HepG2 (cell line): ENCODE data around the gene MZF1. TPM values are rescaled to one million over a fixed set of nuclear protein-coding genes. Genes with fewer than 3 reads are reported as not detected.

ENCODE experiments used
- BRD4 ChIP-seq: sonication (generic); formaldehyde crosslinking; IDR thresholded peaks from 2 replicates; pipeline ENCODE4 v1.4.0; 2020; ENCODE audit warnings: missing genetic modification reagents
- DBP ChIP-seq: sonication (generic); formaldehyde crosslinking; IDR thresholded peaks from 2 replicates; pipeline ENCODE4 v1.4.0; 2020; ENCODE audit warnings: missing genetic modification reagents; ENCODE audit errors: not compliant biosample characterization
- DR1 ChIP-seq: sonication (generic); formaldehyde crosslinking; IDR thresholded peaks from 2 replicates; pipeline ENCODE4 v1.8.0; 2021; ENCODE audit warnings: mild to moderate bottlenecking, missing genetic modification reagents, inconsistent platforms
- ETV5 ChIP-seq: IDR thresholded peaks from 2 replicates; pipeline ENCODE4 v1.6.1; 2018; ENCODE audit warnings: missing biosample characterization, missing genetic modification reagents, inconsistent platforms, borderline replicate concordance
- GATA4 ChIP-seq: sonication (generic); IDR thresholded peaks from 2 replicates; pipeline ENCODE4 v1.6.1; 2016; ENCODE audit warnings: antibody characterized with exemption, low read depth, borderline replicate concordance
- JUND ChIP-seq: sonication (generic); formaldehyde crosslinking; IDR thresholded peaks from 2 replicates; pipeline ENCODE4 v1.8.0; 2022; ENCODE audit warnings: mild to moderate bottlenecking, missing genetic modification reagents
- KLF12 ChIP-seq: sonication (generic); formaldehyde crosslinking; IDR thresholded peaks from 2 replicates; pipeline ENCODE4 v1.4.0; 2020; ENCODE audit warnings: missing genetic modification reagents, borderline replicate concordance
- KLF6 ChIP-seq: IDR thresholded peaks from 2 replicates; pipeline ENCODE4 v1.8.0; 2016; ENCODE audit warnings: missing biosample characterization, missing genetic modification reagents
- PAWR ChIP-seq: sonication (generic); formaldehyde crosslinking; IDR thresholded peaks from 2 replicates; pipeline ENCODE4 v1.4.0; 2020; ENCODE audit warnings: missing genetic modification reagents, mild to moderate bottlenecking, borderline replicate concordance
- RXRA ChIP-seq: sonication (generic); formaldehyde crosslinking; IDR thresholded peaks from 2 replicates; pipeline ENCODE4 v1.5.1; 2020; ENCODE audit warnings: missing genetic modification reagents
- TFDP1 ChIP-seq: IDR thresholded peaks from 2 replicates; pipeline ENCODE4 v1.6.1; 2016; ENCODE audit warnings: missing compliant biosample characterization, missing genetic modification reagents, borderline replicate concordance
- ZFP91 ChIP-seq: sonication (generic); formaldehyde crosslinking; IDR thresholded peaks from 2 replicates; pipeline ENCODE4 v1.9.0; 2022; ENCODE audit warnings: missing genetic modification reagents, mild to moderate bottlenecking, borderline replicate concordance
- ZNF142 ChIP-seq: sonication (generic); formaldehyde crosslinking; IDR thresholded peaks from 2 replicates; pipeline ENCODE4 v1.4.0; 2020; ENCODE audit warnings: missing genetic modification reagents
- ZNF235 ChIP-seq: sonication (generic); formaldehyde crosslinking; IDR thresholded peaks from 2 replicates; pipeline ENCODE4 v1.8.1; 2023; ENCODE audit warnings: mild to moderate bottlenecking, missing genetic modification reagents, borderline replicate concordance
- ZNF331 ChIP-seq: sonication (generic); formaldehyde crosslinking; IDR thresholded peaks from 2 replicates; pipeline ENCODE4 v1.4.0; 2020; ENCODE audit warnings: missing genetic modification reagents
- ZNF598 ChIP-seq: sonication (generic); formaldehyde crosslinking; IDR thresholded peaks from 2 replicates; pipeline ENCODE4 v1.5.1; 2020; ENCODE audit warnings: mild to moderate bottlenecking, missing genetic modification reagents, borderline replicate concordance
- ZNF607 ChIP-seq: sonication (generic); formaldehyde crosslinking; IDR thresholded peaks from 2 replicates; pipeline ENCODE4 v1.5.1; 2020; ENCODE audit warnings: missing genetic modification reagents, mild to moderate bottlenecking, borderline replicate concordance
- ZNF879 ChIP-seq: sonication (generic); formaldehyde crosslinking; IDR thresholded peaks from 2 replicates; pipeline ENCODE4 v1.8.1; 2023; ENCODE audit warnings: missing genetic modification reagents
- polyA plus RNA-seq, 8 experiments: library from polyadenylated mRNA; depleted of rRNA in 3 of 8; stranded (reverse) in 7 of 8; unstranded in 1 of 8; fragments of >200 nt; fragmentation: Illumina TruSeq in 4 of 8; extraction: Trizol in 4 of 8; gene quantifications; 2 replicates each; pipeline versions ENCODE4 v1.2.1 to v1.2.3, GENCODE V29; 2011 to 2016; ENCODE audit warnings: low read depth in 4 of 8, missing spikeins in 1 of 8, mixed read lengths in 1 of 8; ENCODE audit not compliant: insufficient read depth in 1 of 8
- total RNA-seq, 5 experiments: library from RNA; depleted of rRNA; stranded (reverse); fragments of >200 nt; fragmentation: Illumina TruSeq; extraction: Trizol; gene quantifications; 2 replicates each; pipeline ENCODE4 v1.2.3, GENCODE V29; 2016; ENCODE audit warnings: low read depth in 1 of 5

MZF1 gene
- total and polyA plus RNA-seq, 2 of the 13 experiments (the other 11 are each of a cell fraction or from before 2014, with no cell fraction given) = 3.1 to 8.1 TPM

GRCh38 chr19:58558623-58559274 lies 14.4 kb downstream of the MZF1 start (continued):
- TF ChIP-seq TFDP1 = peak; percentile 89
- TF ChIP-seq JUND = no peak
- TF ChIP-seq ZNF142 (CRISPR knock-in tag) = peak; percentile 85; the same call in 1 of the 2 replicates
- TF ChIP-seq KLF6 (CRISPR knock-in tag) = peak; percentile 19; the same call in 1 of the 2 replicates
- TF ChIP-seq ETV5 (CRISPR knock-in tag) = peak; percentile 73
- TF ChIP-seq BRD4 (CRISPR knock-in tag) = 0 out of 2 replicates have a peak, but pooled peaks have one; percentile 34
- TF ChIP-seq DBP (CRISPR knock-in tag) = peak; percentile 45
- peak; percentile 78; the same call in 1 of the 2 replicates for TF ChIP-seq ZFP91 (CRISPR knock-in tag)
- TF ChIP-seq ZNF331 (CRISPR knock-in tag) = peak; percentile 53; the same call in 1 of the 2 replicates
- TF ChIP-seq DR1 = peak; percentile 87
- TF ChIP-seq PAWR = no peak
- TF ChIP-seq ZNF598 (CRISPR knock-in tag) = 0 out of 2 replicates have a peak, but pooled peaks have one; percentile 15
- TF ChIP-seq RXRA = no peak; the same call in 1 of the 2 replicates
- no peak for TF ChIP-seq ZNF235 (CRISPR knock-in tag)
- peak; percentile 57; the same call in 1 of the 2 replicates for TF ChIP-seq KLF12 (CRISPR knock-in tag)
- TF ChIP-seq GATA4 = 0 out of 2 replicates have a peak, but pooled peaks have one; percentile 10
- peak; percentile 10; the same call in 1 of the 2 replicates for TF ChIP-seq ZNF607 (CRISPR knock-in tag)
- TF ChIP-seq ZNF879 (CRISPR knock-in tag) = peak; percentile 75; the same call in 1 of the 2 replicates
